SK-N-MC (cell line): ENCODE measurements around the gene MAPKAPK5.

Source experiments
- DNase-seq: peaks from one replicate; pipeline ENCODE4 v3.0.0-alpha.2; 2011; ENCODE audit warnings: low read depth, low spot score
- H3K27ac ChIP-seq: fragments of 200-600 bp; sonication (generic); 2 replicates; pipeline ENCODE4 v1.5.1; 2016; ENCODE audit warnings: mixed run types
- H3K36me3 ChIP-seq: fragments of 200-600 bp; sonication (generic); 2 replicates; pipeline ENCODE4 v1.6.1; 2017; ENCODE audit warnings: antibody characterized with exemption, low read length, mixed read lengths; ENCODE audit not compliant: insufficient read depth
- H3K4me3 ChIP-seq: fragments of 200-600 bp; sonication (generic); 2 replicates; pipeline ENCODE4 v1.5.1; 2016
- H3K9ac ChIP-seq: fragments of 200-600 bp; sonication (generic); 2 replicates; pipeline ENCODE4 v1.8.0; 2017; ENCODE audit warnings: mixed run types, mixed read lengths; ENCODE audit not compliant: insufficient read length
- H3K9me3 ChIP-seq: fragments of 200-600 bp; sonication (generic); 2 replicates; pipeline ENCODE4 v1.6.1; 2017; ENCODE audit warnings: low read depth, mild to moderate bottlenecking, antibody characterized with exemption, low read length, moderate library complexity, mixed read lengths
- EZH2 ChIP-seq: fragments of 200-600 bp; sonication (generic); IDR thresholded peaks from one replicate; pipeline ENCODE4 v1.6.1; 2017; ENCODE audit warnings: antibody characterized with exemption
- FOXP2 ChIP-seq: optimal IDR thresholded peaks from 2 replicates; pipeline ENCODE3; 2011; ENCODE audit warnings: mild to moderate bottlenecking, moderate library complexity; ENCODE audit not compliant: insufficient read depth; ENCODE audit errors: extremely low read length, control extremely low read depth
- POLR2AphosphoS5 ChIP-seq: IDR thresholded peaks from 2 replicates; pipeline ENCODE4 v1.6.1; 2012; ENCODE audit warnings: mild to moderate bottlenecking, low read depth, low read length, borderline replicate concordance

Gene MAPKAPK5

GRCh38 chr12:111867531-111867930, 25.5 kb downstream of the MAPKAPK5 start:
- no peak for DNase-seq
- H3K27ac ChIP-seq, result peak overlapping the region; percentile 12; the same call in 1 of the 2 replicates
- H3K9ac ChIP-seq, result no peak overlapping the region
- no peaks in the 10 kb centered on the region for H3K9me3 ChIP-seq
- H3K36me3 ChIP-seq, result peaks cover 75% of the 10 kb centered on the region
- H3K4me3 ChIP-seq, result no peak overlapping the region
- no peak for TF ChIP-seq EZH2

GRCh38 chr12:111868676-111869588, 26.9 kb downstream of the MAPKAPK5 start:
- H3K4me3 ChIP-seq, result no peak overlapping the region
- H3K9ac ChIP-seq, result no peak overlapping the region
- H3K9me3 ChIP-seq, result no peaks in the 10 kb centered on the region
- H3K36me3 ChIP-seq, result peaks cover 89% of the 10 kb centered on the region
- DNase-seq, result no peak
- H3K27ac ChIP-seq, result no peak overlapping the region
- TF ChIP-seq POLR2AphosphoS5 (no peak), FOXP2 (no peak), EZH2 (no peak)

- peaks cover 90% of the 10 kb centered on the region for H3K36me3 ChIP-seq
These were observed 27.6 kb downstream of the MAPKAPK5 start for GRCh38 chr12:111869671-111870070.

GRCh38 chr12:111870216-111870615, 28.2 kb downstream of the MAPKAPK5 start:
- TF ChIP-seq EZH2 (no peak), FOXP2 (no peak), POLR2AphosphoS5 (no peak)
- no peaks in the 10 kb centered on the region for H3K9me3 ChIP-seq
- DNase-seq, result no peak
- peaks cover 85% of the 10 kb centered on the region for H3K36me3 ChIP-seq
- H3K4me3 ChIP-seq, result no peak overlapping the region
- H3K27ac ChIP-seq, result no peak overlapping the region
- H3K9ac ChIP-seq, result no peak overlapping the region

More at GRCh38 chr12:111869671-111870070, 27.6 kb downstream of the MAPKAPK5 start:
- no peak overlapping the region for H3K9ac ChIP-seq
- no peak for DNase-seq
- TF ChIP-seq EZH2, result no peak
- no peak for TF ChIP-seq POLR2AphosphoS5
- no peak for TF ChIP-seq FOXP2
- no peak overlapping the region for H3K4me3 ChIP-seq
- no peaks in the 10 kb centered on the region for H3K9me3 ChIP-seq
- H3K27ac ChIP-seq, result no peak overlapping the region

- Histone ChIP-seq H3K27ac (no peak overlapping the region), H3K9me3 (no peaks in the 10 kb centered on the region), H3K9ac (no peak overlapping the region), H3K36me3 (peaks cover 87% of the 10 kb centered on the region), H3K4me3 (no peak overlapping the region)
- TF ChIP-seq EZH2 (no peak), FOXP2 (no peak), POLR2AphosphoS5 (no peak)
- DNase-seq, result no peak
These were observed 28.7 kb downstream of the MAPKAPK5 start for GRCh38 chr12:111870706-111871105.

- TF ChIP-seq FOXP2, result no peak
- H3K36me3 ChIP-seq, result peaks cover 76% of the 10 kb centered on the region
- no peaks in the 10 kb centered on the region for H3K9me3 ChIP-seq
- H3K9ac ChIP-seq, result no peak overlapping the region
- H3K4me3 ChIP-seq, result no peak overlapping the region
- no peak overlapping the region for H3K27ac ChIP-seq
- DNase-seq, result no peak
These were observed 31.1 kb downstream of the MAPKAPK5 start for GRCh38 chr12:111873113-111873512.

GRCh38 chr12:111881716-111882115, 39.7 kb downstream of the MAPKAPK5 start:
- peaks cover 84% of the 10 kb centered on the region for H3K36me3 ChIP-seq
- no peaks in the 10 kb centered on the region for H3K9me3 ChIP-seq
- no peak overlapping the region for H3K4me3 ChIP-seq
- TF ChIP-seq POLR2AphosphoS5, result no peak
- no peak for TF ChIP-seq EZH2
- TF ChIP-seq FOXP2, result no peak
- H3K9ac ChIP-seq, result no peak overlapping the region
- no peak for DNase-seq
- no peak overlapping the region for H3K27ac ChIP-seq

- Histone ChIP-seq H3K4me3 (no peak overlapping the region), H3K9ac (no peak overlapping the region), H3K9me3 (no peaks in the 10 kb centered on the region), H3K36me3 (peaks cover 93% of the 10 kb centered on the region), H3K27ac (no peak overlapping the region)
- DNase-seq, result no peak
- TF ChIP-seq FOXP2, result no peak
- TF ChIP-seq EZH2, result no peak
- TF ChIP-seq POLR2AphosphoS5, result no peak
These were observed 44.9 kb downstream of the MAPKAPK5 start for GRCh38 chr12:111886662-111887545.
